Measurements from ENCODE around the gene ZNF497. TPM values are rescaled to one million over a fixed set of nuclear protein-coding genes. Genes with fewer than 3 reads are reported as not detected.

Gene ZNF497
- total and polyA plus RNA-seq, 2 of the 13 experiments (the other 11 are each of a cell fraction or from before 2014, with no cell fraction given) = 1.5 to 1.9 TPM

DNA sequence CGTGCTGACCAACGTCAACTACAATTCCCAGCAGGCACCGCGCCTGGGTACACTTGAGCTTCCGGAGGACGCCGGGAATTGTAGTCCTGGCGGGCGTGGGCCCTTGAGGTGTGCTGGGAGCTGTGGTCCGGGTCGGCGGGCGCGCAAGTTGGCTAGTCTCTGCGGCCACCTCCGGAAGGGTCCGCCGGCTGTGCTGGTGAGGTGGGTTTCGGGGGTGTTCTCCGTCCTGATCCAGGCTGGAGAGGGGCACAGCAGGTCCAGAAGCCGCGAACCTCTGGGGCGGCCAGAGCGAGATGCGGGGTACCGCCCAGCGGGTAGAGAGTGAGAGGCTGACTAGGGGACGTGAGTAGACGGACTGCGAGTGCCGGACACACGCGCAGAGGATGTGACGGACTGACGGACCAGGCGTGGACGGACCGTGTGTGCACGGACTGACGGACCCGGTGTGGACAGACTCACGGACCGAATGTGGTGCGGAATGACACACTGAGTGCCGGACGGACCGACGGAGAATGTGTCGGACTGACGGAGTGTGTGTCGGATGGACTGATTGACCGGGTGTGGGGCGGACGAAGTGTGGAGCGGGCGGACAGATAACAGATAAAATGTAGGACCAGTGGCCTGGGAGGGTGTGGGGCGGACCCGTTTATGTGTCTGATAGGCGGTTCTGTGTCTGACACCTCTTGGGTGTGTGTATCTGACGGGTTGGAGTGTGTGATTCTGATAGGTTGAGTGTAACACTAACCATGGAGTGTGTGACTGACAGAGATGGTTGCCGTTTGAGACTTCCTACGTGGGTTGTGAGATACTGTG, 35.4 kb downstream of the ZNF497 start, which contains the start of gene ZSCAN22 (continued):
- TF ChIP-seq, protein P1, sequence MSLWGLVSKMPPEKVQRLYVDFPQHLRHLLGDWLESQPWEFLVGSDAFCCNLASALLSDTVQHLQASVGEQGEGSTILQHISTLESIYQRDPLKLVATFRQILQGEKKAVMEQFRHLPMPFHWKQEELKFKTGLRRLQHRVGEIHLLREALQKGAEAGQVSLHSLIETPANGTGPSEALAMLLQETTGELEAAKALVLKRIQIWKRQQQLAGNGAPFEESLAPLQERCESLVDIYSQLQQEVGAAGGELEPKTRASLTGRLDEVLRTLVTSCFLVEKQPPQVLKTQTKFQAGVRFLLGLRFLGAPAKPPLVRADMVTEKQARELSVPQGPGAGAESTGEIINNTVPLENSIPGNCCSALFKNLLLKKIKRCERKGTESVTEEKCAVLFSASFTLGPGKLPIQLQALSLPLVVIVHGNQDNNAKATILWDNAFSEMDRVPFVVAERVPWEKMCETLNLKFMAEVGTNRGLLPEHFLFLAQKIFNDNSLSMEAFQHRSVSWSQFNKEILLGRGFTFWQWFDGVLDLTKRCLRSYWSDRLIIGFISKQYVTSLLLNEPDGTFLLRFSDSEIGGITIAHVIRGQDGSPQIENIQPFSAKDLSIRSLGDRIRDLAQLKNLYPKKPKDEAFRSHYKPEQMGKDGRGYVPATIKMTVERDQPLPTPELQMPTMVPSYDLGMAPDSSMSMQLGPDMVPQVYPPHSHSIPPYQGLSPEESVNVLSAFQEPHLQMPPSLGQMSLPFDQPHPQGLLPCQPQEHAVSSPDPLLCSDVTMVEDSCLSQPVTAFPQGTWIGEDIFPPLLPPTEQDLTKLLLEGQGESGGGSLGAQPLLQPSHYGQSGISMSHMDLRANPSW (CRISPR knock-in tag; IDR thresholded peaks at IDR 0.05; ENCODE audit: borderline replicate concordance) = peak; percentile 79; the same call in 1 of the 2 replicates
- TF ChIP-seq ZNF556 (CRISPR knock-in tag; IDR thresholded peaks at IDR 0.05; ENCODE audit: borderline replicate concordance) (peak; percentile 85), GZF1 (CRISPR knock-in tag; IDR thresholded peaks at IDR 0.05) (0 out of 2 replicates have a peak, but pooled peaks have one; percentile 34), SP1 (IDR thresholded peaks at IDR 0.05) (no peak), SP1 (CRISPR knock-in tag; IDR thresholded peaks at IDR 0.05) (peak; percentile 89), SOX5 (CRISPR knock-in tag; IDR thresholded peaks at IDR 0.05; ENCODE audit: borderline replicate concordance) (no peak; the same call in 1 of the 2 replicates), RXRB (CRISPR knock-in tag; IDR thresholded peaks at IDR 0.05; ENCODE audit: borderline replicate concordance) (0 out of 2 replicates have a peak, but pooled peaks have one; percentile 23), ZNF629 (CRISPR knock-in tag; conservative IDR thresholded peaks at IDR 0.05) (peak; percentile 38; the same call in 1 of the 2 replicates), FOXK2 (IDR thresholded peaks at IDR 0.05) (no peak), SPEN (CRISPR knock-in tag; IDR thresholded peaks at IDR 0.05; ENCODE audit: low read depth) (peak; percentile 93), TRIM24 (CRISPR knock-in tag; IDR thresholded peaks at IDR 0.05) (0 out of 2 replicates have a peak, but pooled peaks have one; percentile 36), ZNF746 (CRISPR knock-in tag; IDR thresholded peaks at IDR 0.05) (no peak), WIZ (CRISPR knock-in tag; IDR thresholded peaks at IDR 0.05) (no peak), ZNF782 (CRISPR knock-in tag; IDR thresholded peaks at IDR 0.05; ENCODE audit: borderline replicate concordance) (peak; percentile 88; the same call in 1 of the 2 replicates), ZSCAN21 (CRISPR knock-in tag; IDR thresholded peaks at IDR 0.05; ENCODE audit: borderline replicate concordance) (peak; percentile 72; the same call in 1 of the 2 replicates)
- TF ChIP-seq, protein P2, sequence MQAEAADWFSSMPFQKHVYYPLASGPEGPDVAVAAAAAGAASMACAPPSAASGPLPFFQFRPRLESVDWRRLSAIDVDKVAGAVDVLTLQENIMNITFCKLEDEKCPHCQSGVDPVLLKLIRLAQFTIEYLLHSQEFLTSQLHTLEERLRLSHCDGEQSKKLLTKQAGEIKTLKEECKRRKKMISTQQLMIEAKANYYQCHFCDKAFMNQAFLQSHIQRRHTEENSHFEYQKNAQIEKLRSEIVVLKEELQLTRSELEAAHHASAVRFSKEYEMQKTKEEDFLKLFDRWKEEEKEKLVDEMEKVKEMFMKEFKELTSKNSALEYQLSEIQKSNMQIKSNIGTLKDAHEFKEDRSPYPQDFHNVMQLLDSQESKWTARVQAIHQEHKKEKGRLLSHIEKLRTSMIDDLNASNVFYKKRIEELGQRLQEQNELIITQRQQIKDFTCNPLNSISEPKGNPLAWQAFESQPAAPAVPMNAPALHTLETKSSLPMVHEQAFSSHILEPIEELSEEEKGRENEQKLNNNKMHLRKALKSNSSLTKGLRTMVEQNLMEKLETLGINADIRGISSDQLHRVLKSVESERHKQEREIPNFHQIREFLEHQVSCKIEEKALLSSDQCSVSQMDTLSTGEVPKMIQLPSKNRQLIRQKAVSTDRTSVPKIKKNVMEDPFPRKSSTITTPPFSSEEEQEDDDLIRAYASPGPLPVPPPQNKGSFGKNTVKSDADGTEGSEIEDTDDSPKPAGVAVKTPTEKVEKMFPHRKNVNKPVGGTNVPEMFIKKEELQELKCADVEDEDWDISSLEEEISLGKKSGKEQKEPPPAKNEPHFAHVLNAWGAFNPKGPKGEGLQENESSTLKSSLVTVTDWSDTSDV (CRISPR knock-in tag; IDR thresholded peaks at IDR 0.05) = no peak
- TF ChIP-seq, protein P3, sequence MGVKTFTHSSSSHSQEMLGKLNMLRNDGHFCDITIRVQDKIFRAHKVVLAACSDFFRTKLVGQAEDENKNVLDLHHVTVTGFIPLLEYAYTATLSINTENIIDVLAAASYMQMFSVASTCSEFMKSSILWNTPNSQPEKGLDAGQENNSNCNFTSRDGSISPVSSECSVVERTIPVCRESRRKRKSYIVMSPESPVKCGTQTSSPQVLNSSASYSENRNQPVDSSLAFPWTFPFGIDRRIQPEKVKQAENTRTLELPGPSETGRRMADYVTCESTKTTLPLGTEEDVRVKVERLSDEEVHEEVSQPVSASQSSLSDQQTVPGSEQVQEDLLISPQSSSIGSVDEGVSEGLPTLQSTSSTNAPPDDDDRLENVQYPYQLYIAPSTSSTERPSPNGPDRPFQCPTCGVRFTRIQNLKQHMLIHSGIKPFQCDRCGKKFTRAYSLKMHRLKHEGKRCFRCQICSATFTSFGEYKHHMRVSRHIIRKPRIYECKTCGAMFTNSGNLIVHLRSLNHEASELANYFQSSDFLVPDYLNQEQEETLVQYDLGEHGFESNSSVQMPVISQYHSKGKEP (CRISPR knock-in tag; IDR thresholded peaks at IDR 0.05) = peak; percentile 67; the same call in 1 of the 2 replicates
- TF ChIP-seq, protein P4, sequence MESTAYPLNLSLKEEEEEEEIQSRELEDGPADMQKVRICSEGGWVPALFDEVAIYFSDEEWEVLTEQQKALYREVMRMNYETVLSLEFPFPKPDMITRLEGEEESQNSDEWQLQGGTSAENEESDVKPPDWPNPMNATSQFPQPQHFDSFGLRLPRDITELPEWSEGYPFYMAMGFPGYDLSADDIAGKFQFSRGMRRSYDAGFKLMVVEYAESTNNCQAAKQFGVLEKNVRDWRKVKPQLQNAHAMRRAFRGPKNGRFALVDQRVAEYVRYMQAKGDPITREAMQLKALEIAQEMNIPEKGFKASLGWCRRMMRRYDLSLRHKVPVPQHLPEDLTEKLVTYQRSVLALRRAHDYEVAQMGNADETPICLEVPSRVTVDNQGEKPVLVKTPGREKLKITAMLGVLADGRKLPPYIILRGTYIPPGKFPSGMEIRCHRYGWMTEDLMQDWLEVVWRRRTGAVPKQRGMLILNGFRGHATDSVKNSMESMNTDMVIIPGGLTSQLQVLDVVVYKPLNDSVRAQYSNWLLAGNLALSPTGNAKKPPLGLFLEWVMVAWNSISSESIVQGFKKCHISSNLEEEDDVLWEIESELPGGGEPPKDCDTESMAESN (CRISPR knock-in tag; conservative IDR thresholded peaks at IDR 0.05) = peak; percentile 77; the same call in 1 of the 2 replicates
- TF ChIP-seq, protein P5, sequence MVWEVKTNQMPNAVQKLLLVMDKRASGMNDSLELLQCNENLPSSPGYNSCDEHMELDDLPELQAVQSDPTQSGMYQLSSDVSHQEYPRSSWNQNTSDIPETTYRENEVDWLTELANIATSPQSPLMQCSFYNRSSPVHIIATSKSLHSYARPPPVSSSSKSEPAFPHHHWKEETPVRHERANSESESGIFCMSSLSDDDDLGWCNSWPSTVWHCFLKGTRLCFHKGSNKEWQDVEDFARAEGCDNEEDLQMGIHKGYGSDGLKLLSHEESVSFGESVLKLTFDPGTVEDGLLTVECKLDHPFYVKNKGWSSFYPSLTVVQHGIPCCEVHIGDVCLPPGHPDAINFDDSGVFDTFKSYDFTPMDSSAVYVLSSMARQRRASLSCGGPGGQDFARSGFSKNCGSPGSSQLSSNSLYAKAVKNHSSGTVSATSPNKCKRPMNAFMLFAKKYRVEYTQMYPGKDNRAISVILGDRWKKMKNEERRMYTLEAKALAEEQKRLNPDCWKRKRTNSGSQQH (CRISPR knock-in tag; IDR thresholded peaks at IDR 0.05; ENCODE audit: low read depth) = peak; percentile 96
